Retinal pigment epithelial cell (primary cell): Measurements from ENCODE around the gene NFATC2.
"Not testable (repeated sequence)": the region's sequence is repeated elsewhere in the genome, so short reads cannot be mapped to it uniquely, and the experiment has no call there.

ENCODE experiments used
- DNase-seq: peaks from one replicate; pipeline ENCODE4 v3.0.0-alpha.2; 2010; ENCODE audit warnings: low read depth
- H3K4me3 ChIP-seq: 2 replicates; pipeline ENCODE4 v1.5.1; 2011; ENCODE audit warnings: mild to moderate bottlenecking, low read length, control low read depth, moderate library complexity
- TF ChIP-seq, protein P1 (sequence below): conservative IDR thresholded peaks from 2 replicates; pipeline ENCODE4 v1.5.1; 2011; ENCODE audit warnings: low read depth, low read length, control low read depth, inconsistent platforms

NFATC2 gene

DNA sequence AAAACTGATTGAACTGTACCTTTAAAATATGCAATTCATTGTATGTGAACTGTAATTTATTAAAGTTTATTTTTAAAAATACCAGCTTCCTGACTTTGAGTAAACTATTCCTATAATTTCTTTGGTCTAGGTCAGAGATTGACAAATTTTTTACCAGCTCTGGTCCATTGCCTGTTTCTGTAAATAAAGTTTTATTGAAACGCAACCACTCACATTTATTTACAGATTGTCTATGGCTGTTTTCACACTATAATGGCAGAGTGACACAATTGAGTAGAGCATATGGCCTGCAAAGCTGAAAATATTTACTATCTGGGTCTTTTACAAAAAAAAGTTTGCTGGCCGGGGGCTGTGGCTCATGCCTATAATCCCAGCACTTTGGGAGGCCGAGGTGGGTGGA is 33.0 kb upstream of the NFATC2 start:
- H3K4me3 ChIP-seq, result no peak overlapping the region
- TF ChIP-seq, protein P1, sequence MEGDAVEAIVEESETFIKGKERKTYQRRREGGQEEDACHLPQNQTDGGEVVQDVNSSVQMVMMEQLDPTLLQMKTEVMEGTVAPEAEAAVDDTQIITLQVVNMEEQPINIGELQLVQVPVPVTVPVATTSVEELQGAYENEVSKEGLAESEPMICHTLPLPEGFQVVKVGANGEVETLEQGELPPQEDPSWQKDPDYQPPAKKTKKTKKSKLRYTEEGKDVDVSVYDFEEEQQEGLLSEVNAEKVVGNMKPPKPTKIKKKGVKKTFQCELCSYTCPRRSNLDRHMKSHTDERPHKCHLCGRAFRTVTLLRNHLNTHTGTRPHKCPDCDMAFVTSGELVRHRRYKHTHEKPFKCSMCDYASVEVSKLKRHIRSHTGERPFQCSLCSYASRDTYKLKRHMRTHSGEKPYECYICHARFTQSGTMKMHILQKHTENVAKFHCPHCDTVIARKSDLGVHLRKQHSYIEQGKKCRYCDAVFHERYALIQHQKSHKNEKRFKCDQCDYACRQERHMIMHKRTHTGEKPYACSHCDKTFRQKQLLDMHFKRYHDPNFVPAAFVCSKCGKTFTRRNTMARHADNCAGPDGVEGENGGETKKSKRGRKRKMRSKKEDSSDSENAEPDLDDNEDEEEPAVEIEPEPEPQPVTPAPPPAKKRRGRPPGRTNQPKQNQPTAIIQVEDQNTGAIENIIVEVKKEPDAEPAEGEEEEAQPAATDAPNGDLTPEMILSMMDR, result no peak
- DNase-seq, result no peak

DNA sequence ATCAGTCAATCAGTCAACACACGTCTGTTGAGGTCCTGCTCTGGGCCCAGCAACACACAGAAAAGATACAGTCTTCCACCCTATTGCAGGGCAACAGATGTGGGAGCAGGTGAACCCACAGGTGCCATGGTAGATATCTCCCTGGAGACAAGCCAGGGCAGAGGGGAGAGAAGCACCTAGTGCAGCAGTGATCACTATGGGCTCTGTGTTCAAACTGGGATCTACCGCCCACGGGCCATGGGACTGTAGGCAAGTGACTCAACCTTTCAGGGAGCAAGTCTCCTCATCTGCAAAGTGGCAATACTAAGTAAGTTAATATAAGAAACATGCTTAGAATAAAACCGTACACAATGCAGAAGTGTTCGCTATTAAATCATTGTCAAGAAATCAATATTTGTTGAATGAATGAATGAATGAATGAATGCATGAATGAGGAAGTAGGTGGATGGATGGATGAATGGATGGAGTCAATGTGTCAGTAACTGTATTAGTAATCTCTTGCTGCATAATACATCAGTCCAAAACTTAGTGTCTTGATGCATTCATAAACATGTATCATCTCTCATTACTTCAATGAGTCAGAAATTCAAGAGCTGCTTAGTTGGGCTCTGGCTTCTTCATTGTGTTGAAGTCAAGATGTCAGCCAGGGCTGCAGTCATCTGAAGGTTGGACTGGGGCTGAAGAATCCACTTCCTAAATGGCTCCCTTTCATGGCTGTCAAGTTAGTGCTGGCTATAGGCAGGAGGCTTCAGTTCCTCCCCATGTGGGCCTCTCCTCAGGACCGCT is 31.9 kb upstream of the NFATC2 start:
- TF ChIP-seq, protein P1, result no peak
- no peak overlapping the region for H3K4me3 ChIP-seq
- DNase-seq, result no peak

DNA sequence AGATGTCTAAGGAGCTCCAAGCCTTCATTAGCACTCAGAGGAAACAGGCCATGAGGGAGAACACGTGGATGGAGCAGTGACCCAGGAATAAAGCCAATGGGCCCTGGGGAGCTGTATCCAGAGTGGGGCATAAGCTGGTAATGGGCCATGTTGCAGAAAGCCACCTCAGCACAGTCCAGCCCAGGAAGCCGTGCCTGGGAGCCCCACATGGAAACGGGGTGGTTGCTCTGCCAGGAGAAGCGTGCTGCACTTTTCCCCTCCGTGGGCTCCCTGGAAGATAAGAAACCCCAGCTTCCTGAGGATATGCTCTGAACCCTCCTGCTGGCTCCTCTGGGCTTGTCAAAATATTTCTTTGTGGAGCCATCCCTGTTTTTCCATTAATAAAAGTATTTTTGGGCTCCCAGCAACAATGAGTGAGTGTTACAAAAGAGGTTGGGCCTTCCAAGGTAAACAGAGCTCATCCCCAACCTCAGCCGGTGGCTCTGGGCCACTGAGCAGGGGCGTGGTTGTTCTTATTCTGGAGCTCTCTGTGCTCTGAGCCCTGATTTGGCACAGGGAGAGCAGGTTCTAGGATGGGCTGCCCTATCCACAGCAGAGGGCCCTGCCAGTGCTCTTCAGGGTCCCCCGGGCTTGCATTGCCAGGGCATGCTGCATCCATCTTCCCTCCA is 31.2 kb upstream of the NFATC2 start:
- DNase-seq, result no peak

DNA sequence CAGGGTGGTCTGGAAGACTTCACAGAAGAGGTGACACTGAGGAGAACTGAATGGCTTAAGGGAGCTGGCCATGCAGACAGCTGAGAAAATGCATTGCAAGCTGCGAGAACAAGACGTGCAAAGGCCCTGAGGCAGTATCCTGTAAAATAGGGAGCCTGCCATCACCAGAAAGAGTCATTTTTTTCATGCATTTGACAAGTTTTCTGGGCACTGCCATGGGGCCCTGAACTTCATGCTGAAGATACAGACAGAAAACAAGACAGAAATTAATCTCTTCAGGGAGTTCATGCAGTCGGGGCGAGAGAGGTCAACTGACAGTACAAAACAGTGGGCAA is 28.9 kb upstream of the NFATC2 start:
- TF ChIP-seq, protein P1, result no peak
- no peak overlapping the region for H3K4me3 ChIP-seq
- DNase-seq, result no peak

More for the DNA sequence above, 31.2 kb upstream of the NFATC2 start:
- TF ChIP-seq, protein P1, result no peak
- H3K4me3 ChIP-seq, result no peak overlapping the region

DNA sequence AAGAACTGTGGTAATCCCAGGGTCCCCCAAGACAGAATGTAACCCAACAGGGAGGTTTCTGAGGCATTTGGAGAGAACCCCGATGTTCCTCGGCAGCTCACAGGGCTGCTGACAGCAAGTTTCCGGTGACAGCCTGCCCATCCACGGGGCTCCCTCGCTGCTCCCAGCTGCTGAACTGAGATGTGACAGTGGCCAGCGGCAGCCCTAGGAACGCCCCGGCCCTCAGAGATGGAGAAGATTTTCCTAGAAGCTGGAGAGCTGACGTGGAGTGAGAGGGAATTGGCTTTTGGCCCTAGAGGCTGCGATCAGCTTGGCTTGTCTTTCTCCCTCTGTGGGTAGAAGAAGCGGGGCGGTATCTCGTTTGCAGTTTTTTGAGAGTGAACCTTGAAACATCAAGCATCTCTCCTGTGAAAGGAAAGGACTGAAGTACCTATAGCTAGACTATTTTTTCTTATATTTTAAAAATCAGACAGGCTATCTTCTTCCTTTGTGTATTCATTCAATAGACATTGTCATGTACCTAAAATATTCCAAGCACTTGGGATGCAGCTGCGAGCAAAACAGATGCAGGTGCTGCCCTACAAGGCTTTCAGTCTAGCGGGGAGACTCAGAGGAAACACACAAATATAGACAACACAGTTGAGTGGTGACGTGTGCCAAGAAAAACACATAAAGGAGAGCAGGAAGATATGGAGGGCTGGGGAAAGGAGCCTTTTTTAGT is 28.4 kb upstream of the NFATC2 start:
- no peak for DNase-seq
- TF ChIP-seq, protein P1, result no peak
- H3K4me3 ChIP-seq, result no peak overlapping the region

DNA sequence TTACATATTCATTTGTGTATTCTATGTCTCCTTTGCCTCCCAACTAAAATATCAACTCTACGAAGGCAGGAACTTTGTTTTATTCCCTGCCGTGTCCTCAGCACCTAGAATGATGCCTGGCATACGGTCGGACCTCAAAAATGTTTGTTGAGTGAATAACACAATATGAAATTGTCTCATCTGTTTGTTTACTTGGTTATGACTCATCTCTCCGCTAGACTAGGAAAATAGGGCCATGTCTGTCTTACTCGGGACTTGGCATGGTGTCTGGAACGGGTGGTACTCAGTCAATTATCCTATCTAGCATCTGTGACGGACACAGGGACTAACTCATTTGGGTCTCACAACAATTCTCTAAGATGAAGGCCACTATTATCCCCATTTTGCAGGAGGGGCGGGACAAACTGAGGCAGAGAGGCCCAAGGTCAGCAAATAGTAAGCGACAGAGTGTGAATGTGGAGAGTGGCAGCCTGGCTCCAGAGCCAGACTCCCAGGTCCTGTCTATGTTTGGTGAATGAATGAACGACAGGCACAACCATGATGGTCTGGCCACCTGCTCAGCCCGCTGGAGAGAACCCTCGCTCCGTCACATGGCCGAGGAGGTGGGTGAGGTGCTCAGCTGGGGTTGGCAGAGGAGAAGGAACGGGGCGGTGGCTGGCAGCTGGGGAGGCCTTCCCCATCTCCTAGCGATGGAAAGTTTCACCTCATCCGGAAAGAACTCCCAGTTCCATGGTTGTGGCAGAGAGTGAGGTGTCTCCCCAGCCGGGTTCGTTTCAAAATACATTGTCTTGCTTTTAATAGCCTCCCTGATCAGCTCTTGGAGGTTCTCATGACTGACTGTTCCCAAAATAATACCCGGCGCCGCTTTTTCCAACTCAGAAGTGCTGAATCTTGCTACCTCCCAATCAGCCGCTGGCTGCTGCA is 27.6 kb upstream of the NFATC2 start:
- TF ChIP-seq, protein P1, result no peak
- DNase-seq, result no peak
- no peak overlapping the region for H3K4me3 ChIP-seq

DNA sequence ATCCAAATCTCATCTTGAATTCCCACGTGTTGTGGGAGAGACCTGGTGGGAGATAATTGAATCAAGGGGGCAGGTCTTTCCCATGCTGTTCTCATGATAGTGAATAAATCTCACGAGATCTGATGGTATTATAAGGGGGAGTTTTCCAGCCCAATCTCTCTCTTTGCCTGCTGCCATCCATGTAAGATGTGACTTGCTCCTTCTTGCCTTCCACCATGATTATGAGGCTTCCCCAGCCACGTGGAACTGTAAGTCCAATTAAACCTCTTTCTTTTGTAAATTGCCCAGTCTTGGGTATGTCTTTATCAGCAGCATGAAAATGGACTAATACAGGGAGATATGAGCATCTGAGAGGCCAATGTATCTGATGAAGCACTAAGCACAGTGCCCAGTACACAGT is 26.0 kb upstream of the NFATC2 start:
- H3K4me3 ChIP-seq, result not testable (repeated sequence)

More for the DNA sequence above, 26.0 kb upstream of the NFATC2 start:
- not testable (repeated sequence) for DNase-seq
